Activated CD4-positive, alpha-beta T cell treated with anti-CD3 and anti-CD28 coated beads for 36 hours (primary cell): ENCODE measurements around the gene LUC7L2. TPM values are rescaled to one million over a fixed set of nuclear protein-coding genes. Genes with fewer than 3 reads are reported as not detected.
"Not testable (repeated sequence)": the region's sequence is repeated elsewhere in the genome, so short reads cannot be mapped to it uniquely, and the experiment has no call there.

Experiments used
- ATAC-seq: fragments of 200-7000 bp; cut with Tn5 transposase; one replicate; pipeline ENCODE4 v1.10.0; 2021; ENCODE audit warnings: mild to moderate bottlenecking, moderate library complexity
- CTCF ChIA-PET: fragments of 350-600 bp; sonication (Branson Sonifier 250); formaldehyde crosslinking; loops from one replicate; lab custom pipeline; 2021; ENCODE audit warnings: antibody characterized with exemption; lab: Charles Lee
- POLR2A ChIA-PET: fragments of 350-600 bp; sonication (Branson Sonifier 250); formaldehyde crosslinking; loops from one replicate; lab custom pipeline; 2021; ENCODE audit warnings: antibody characterized with exemption, inconsistent platforms; lab: Charles Lee
- DNase-seq: peaks from one replicate; pipeline ENCODE4 v3.0.0-alpha.2; 2020
- H3K27ac Mint-ChIP-seq: one replicate; pipeline ENCODE4 v1.8.0; 2021; ENCODE audit warnings: mixed read lengths
- H3K27me3 Mint-ChIP-seq: one replicate; pipeline ENCODE4 v1.8.0; 2021; ENCODE audit warnings: mixed read lengths
- H3K36me3 Mint-ChIP-seq: one replicate; pipeline ENCODE4 v1.8.0; 2021; ENCODE audit warnings: low read depth, mixed read lengths
- H3K4me1 Mint-ChIP-seq: one replicate; pipeline ENCODE4 v1.8.0; 2021; ENCODE audit warnings: mixed read lengths
- H3K4me3 Mint-ChIP-seq: one replicate; pipeline ENCODE4 v1.8.0; 2021; ENCODE audit warnings: mild to moderate bottlenecking, moderate library complexity, mixed read lengths
- H3K9me3 Mint-ChIP-seq: one replicate; pipeline ENCODE4 v1.8.0; 2021; ENCODE audit warnings: low read depth, mixed read lengths
- intact Hi-C, 2 experiments: fragments of 100-400 bp; cut with DNase I in 1 of 2; cut with micrococcal nuclease in 1 of 2; formaldehyde crosslinking; loops; one replicate each; pipeline versions ENCODE4 v1.14.2 to v1.15.1; 2022 to 2024; cut with DNase I, micrococcal nuclease
- total RNA-seq, 2 experiments: library from RNA; stranded (reverse); gene quantifications; one replicate each; pipeline ENCODE4 v1.2.3, GENCODE V29; 2021

LUC7L2 gene
- total RNA-seq = 100 to 1,000 TPM; 124 to 126 TPM

GRCh38 chr7:139359366-139360209 lies at the start of gene LUC7L2:
Gene LUC7L2 (plus strand): TSS chr7:139359894. CDS start chr7:139360262, 368 bp downstream.
- Mint-ChIP-seq H3K36me3 (peaks cover 32% of the 10 kb centered on the region), H3K4me1 (peaks cover 25% of the 10 kb centered on the region)
- DNase-seq = peak; percentile 100

GRCh38 chr7:139317939-139318505 lies 41.7 kb upstream of the LUC7L2 start:
- Mint-ChIP-seq H3K9me3 (no peaks in the 10 kb centered on the region), H3K4me3 (no peak overlapping the region), H3K27ac (no peak overlapping the region), H3K4me1 (no peaks in the 10 kb centered on the region), H3K27me3 (no peaks in the 10 kb centered on the region), H3K36me3 (no peaks in the 10 kb centered on the region)
- ChIA-PET CTCF (no interaction called here), POLR2A (no interaction called here)
- ATAC-seq = no peak
- no peak for DNase-seq
- intact Hi-C loops = no loop called here

More at GRCh38 chr7:139359366-139360209, at the start of gene LUC7L2:
- H3K4me3 Mint-ChIP-seq = peak within 1 kb of the TSS; percentile 99
- ChIA-PET POLR2A (interaction anchor here (0.6 to 2.0 kb wide), 14 partner anchors 13 to 321 kb away, joined by 3 to 17 read pairs (median 4); partner anchors contain the start of gene FMC1), CTCF (interaction anchor here (0.6 to 1.5 kb wide), 4 partner anchors 16 to 268 kb away, joined by 3 to 9 read pairs (median 4); no protein-coding TSS in a partner anchor)
- peak; percentile 75 for ATAC-seq
- H3K9me3 Mint-ChIP-seq = no peaks in the 10 kb centered on the region
- H3K27me3 Mint-ChIP-seq = no peaks in the 10 kb centered on the region
- intact Hi-C loops = loop anchor here (1.0 to 10.0 kb wide), 15 partner anchors 19 to 1315 kb away; partner anchors contain the start of genes KDM7A (in 2 of the 2), TRIM24 (in 2 of the 2), UBN2 (in 2 of the 2) and ZC3HAV1 (in 2 of the 2)
- peak within 1 kb of the TSS; percentile 98 for H3K27ac Mint-ChIP-seq

GRCh38 chr7:139321071-139321745 lies 38.5 kb upstream of the LUC7L2 start:
- DNase-seq = no peak

GRCh38 chr7:139324709-139325108 lies 35.0 kb upstream of the LUC7L2 start:
- H3K27me3 Mint-ChIP-seq, POLR2A ChIA-PET, DNase-seq, H3K4me1 Mint-ChIP-seq, ATAC-seq, H3K36me3 Mint-ChIP-seq, H3K27ac Mint-ChIP-seq, H3K9me3 Mint-ChIP-seq, H3K4me3 Mint-ChIP-seq, intact Hi-C loops: not testable (repeated sequence)
- CTCF ChIA-PET = interaction anchor here (0.9 kb wide), 1 partner anchor 22 kb away, joined by 3 read pairs; no protein-coding TSS in a partner anchor

More at GRCh38 chr7:139321071-139321745, 38.5 kb upstream of the LUC7L2 start:
- Mint-ChIP-seq H3K27me3 (no peaks in the 10 kb centered on the region), H3K9me3 (no peaks in the 10 kb centered on the region), H3K27ac (no peak overlapping the region), H3K4me1 (no peaks in the 10 kb centered on the region), H3K36me3 (no peaks in the 10 kb centered on the region), H3K4me3 (no peak overlapping the region)
- intact Hi-C loops = no loop called here
- ATAC-seq = no peak
- ChIA-PET POLR2A (no interaction called here), CTCF (interaction anchor here (0.6 to 2.2 kb wide), 6 partner anchors 9 to 113 kb away, joined by 3 to 9 read pairs (median 3); no protein-coding TSS in a partner anchor)

GRCh38 chr7:139328375-139328774 lies 31.3 kb upstream of the LUC7L2 start:
- H3K4me1 Mint-ChIP-seq = peaks cover 13% of the 10 kb centered on the region
- no peak for DNase-seq

GRCh38 chr7:139329119-139329518 lies 30.6 kb upstream of the LUC7L2 start:
- Mint-ChIP-seq H3K4me3 (no peak overlapping the region), H3K4me1 (peaks cover 13% of the 10 kb centered on the region), H3K27ac (no peak overlapping the region), H3K9me3 (no peaks in the 10 kb centered on the region), H3K36me3 (no peaks in the 10 kb centered on the region), H3K27me3 (no peaks in the 10 kb centered on the region)
- intact Hi-C loops = no loop called here
- POLR2A ChIA-PET = no interaction called here
- CTCF ChIA-PET = interaction anchor here (1.0 to 1.2 kb wide), 2 partner anchors 10 to 311 kb away, joined by 5 read pairs; no protein-coding TSS in a partner anchor
- DNase-seq = no peak
- no peak for ATAC-seq

More at GRCh38 chr7:139328375-139328774, 31.3 kb upstream of the LUC7L2 start:
- H3K27ac Mint-ChIP-seq = no peak overlapping the region
- POLR2A ChIA-PET = interaction anchor here (0.6 to 0.7 kb wide), 2 partner anchors 9 to 11 kb away, joined by 7 to 9 read pairs; no protein-coding TSS in a partner anchor
- H3K36me3 Mint-ChIP-seq = no peaks in the 10 kb centered on the region
- no peak for ATAC-seq
- H3K27me3 Mint-ChIP-seq = no peaks in the 10 kb centered on the region
- H3K9me3 Mint-ChIP-seq = no peaks in the 10 kb centered on the region
- intact Hi-C loops = no loop called here
- H3K4me3 Mint-ChIP-seq = no peak overlapping the region
- CTCF ChIA-PET = interaction anchor here (0.7 to 1.2 kb wide), 4 partner anchors 11 to 996 kb away, joined by 3 to 5 read pairs (median 4); no protein-coding TSS in a partner anchor

DNA sequence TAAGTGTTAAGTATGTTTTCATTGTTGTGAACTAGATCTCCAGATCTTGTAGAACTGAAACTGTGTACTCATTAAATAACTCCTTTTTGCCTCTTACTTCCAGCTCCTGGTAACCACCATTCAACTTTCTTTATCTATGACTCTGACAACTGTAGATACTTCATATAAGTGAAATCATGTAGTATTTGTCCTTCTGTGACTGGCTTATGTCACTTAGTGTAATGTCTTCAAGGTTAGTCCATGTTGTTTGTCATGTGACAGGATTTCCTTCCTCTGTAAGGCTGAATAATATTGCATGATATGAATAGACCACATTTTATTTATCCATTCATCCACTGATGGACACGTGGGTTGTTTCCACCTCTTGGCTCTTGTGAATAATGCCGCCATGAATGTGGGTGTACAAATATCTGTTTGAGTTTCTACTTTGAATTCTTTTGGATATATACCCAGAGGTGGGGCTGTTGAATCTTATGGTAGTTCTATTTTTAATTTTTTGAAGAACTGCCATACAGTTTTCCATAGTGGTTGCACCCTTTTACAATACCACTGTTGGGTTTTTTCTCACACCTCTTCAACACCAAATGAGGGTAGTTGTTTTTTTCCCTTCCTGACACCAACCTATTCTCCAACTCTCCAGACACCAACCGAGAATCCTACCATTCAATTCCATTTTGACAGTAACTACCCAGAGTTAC lies 29.2 kb upstream of the LUC7L2 start:
- ATAC-seq (peak; percentile 83), DNase-seq (no peak)
- peaks cover 13% of the 10 kb centered on the region for H3K4me1 Mint-ChIP-seq
- ChIA-PET CTCF (interaction anchor here (1.2 kb wide), 1 partner anchor 9 kb away, joined by 3 read pairs; no protein-coding TSS in a partner anchor), POLR2A (interaction anchor here (0.6 kb wide), 1 partner anchor 29 kb away, joined by 3 read pairs; the partner anchor contains the start of gene LUC7L2)
- peak overlapping the region; percentile 22 for H3K27ac Mint-ChIP-seq
- intact Hi-C loops = no loop called here
- no peaks in the 10 kb centered on the region for H3K9me3 Mint-ChIP-seq
- H3K27me3 Mint-ChIP-seq = no peaks in the 10 kb centered on the region
- H3K4me3 Mint-ChIP-seq = no peak overlapping the region
- H3K36me3 Mint-ChIP-seq = no peaks in the 10 kb centered on the region

DNA sequence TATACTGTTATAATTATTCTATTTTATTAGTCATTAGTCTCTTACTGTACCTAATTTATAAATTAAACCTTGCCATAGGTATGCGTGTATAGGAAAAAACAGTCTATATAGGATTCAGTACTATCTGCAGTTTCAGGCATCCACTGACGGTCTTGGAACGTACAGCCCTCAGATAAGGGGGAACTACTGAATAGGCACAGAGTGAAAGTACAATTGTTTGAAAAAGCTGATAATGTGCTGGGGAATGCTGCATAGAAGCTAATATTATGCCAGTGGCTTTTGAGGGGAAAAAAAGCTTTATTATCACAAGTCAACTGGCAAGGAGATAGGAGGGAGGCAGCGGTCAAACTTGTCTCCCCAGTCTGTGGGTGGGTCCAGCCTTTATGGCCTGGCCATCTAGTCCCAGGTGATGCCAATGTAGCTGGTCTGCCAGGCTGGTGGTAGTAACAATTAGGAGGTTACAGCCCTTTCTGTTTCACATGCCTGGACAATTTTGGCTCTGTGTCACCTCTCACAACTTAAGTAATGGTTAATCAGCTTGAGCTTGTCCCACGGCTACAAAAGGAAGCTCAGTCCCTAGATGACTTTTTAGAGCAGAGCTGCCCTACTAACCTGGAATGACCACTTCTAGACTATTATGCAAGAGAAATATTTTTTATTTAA lies 26.9 kb upstream of the LUC7L2 start:
- Mint-ChIP-seq H3K27ac (no peak overlapping the region), H3K27me3 (no peaks in the 10 kb centered on the region), H3K4me3 (no peak overlapping the region), H3K9me3 (no peaks in the 10 kb centered on the region), H3K36me3 (no peaks in the 10 kb centered on the region), H3K4me1 (peaks cover 13% of the 10 kb centered on the region)
- intact Hi-C loops = no loop called here
- ChIA-PET POLR2A (interaction anchor here (1.1 kb wide), 1 partner anchor 27 kb away, joined by 3 read pairs; the partner anchor contains the start of gene LUC7L2), CTCF (no interaction called here)
- no peak for DNase-seq
- no peak for ATAC-seq

DNA sequence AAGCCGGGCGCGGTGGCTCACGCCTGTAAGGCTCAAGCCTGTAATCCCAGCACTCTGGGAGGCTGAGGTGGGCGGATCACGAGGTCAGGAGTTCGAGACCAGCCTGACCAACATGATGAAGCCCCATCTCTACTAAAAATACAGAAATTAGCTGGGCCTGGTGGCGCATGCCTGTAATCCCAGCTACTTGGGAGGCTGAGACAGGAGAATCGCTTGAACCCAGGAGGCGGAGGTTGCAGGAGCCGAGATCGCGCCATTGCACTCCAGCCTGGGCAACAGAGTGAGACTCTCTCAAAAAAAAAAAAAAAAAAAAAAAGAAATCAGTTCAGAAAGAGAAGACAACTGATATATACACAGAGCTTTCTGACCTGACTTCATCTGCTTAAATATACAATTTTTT lies 26.3 kb upstream of the LUC7L2 start:
- H3K4me3 Mint-ChIP-seq, H3K27ac Mint-ChIP-seq, ATAC-seq, H3K36me3 Mint-ChIP-seq, H3K27me3 Mint-ChIP-seq, intact Hi-C loops, H3K9me3 Mint-ChIP-seq, DNase-seq, CTCF ChIA-PET: not testable (repeated sequence)
- POLR2A ChIA-PET = interaction anchor here (1.1 kb wide), 1 partner anchor 26 kb away, joined by 3 read pairs; the partner anchor contains the start of gene LUC7L2
- H3K4me1 Mint-ChIP-seq = peaks cover 13% of the 10 kb centered on the region
